ENCODE results near the gene KRTCAP2.
"Not testable (repeated sequence)": the region's sequence is repeated elsewhere in the genome, so short reads cannot be mapped to it uniquely, and the experiment has no call there.

KRTCAP2 gene

GRCh38 chr1:155182052-155182550 lies 9.0 kb upstream of the KRTCAP2 start:
- no peak for DNase-seq

DNA sequence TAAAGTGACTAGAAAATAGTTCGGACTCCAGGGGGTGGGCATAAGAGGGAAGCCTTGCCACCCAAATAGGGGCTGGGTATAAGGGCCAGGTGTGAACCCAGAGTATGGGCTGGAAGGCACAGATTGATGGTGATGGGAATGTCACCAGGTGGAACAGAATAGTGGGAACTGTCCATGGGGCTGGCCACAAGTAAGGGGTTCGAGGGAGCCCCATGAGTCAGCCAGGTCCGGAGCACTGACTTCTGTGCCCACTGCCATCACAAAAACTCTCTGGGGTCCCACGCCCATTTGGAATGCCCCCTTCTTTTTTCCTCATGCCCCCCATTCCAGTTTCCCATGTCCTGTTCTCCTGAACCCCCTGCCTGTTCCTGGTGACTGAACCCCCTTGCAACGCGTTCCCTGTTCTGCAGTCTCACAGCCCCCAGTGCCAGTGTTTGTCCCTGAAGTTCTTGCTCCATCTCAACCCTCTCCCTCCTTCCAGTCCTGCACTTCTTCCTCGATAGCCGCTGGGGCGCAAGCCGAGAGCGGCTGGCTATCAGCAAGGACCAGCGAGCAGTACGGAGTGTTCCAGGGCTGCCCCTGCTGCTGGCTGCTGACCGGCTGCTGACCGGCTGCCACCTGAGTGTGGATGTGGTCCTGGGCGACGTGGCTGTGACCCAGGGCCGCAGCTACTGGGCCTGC lies 8.4 kb upstream of the KRTCAP2 start:
- no peak for DNase-seq

GRCh38 chr1:155179112-155180031 lies 6.3 kb upstream of the KRTCAP2 start:
- no peak for DNase-seq

DNA sequence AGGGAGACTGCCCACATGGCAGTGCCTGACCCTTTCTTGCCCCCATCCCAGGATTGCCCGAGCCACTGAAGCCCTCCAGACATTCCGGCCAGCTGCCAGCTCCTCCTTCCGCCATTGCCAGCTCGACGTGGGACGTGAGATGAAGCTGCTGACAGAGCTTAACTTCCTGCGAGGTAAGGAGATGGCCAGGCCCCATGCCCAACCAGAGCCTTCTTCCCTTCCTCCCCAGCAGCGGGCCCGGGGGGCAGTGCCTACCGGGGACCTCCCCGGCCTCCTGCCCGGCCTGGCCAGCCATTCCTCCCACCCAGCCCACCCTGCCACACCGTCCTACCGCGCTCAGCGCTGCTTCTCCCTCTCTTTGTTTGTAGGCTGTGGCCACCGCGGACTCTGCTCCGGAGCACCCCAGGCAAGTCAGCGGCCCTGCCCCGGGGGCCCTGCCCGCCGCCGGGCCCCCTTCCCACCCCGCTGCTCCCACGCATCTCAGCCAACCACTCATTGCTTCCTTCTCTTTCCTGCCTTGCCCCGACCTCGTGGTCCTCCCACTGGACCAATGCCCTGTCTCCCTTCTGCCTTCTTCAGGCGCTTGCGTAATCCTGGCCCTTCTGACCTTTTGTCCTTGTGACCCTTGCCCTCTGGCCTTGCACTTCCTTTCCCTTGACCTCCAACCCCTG lies 5.5 kb upstream of the KRTCAP2 start:
- DNase-seq, result no peak

DNA sequence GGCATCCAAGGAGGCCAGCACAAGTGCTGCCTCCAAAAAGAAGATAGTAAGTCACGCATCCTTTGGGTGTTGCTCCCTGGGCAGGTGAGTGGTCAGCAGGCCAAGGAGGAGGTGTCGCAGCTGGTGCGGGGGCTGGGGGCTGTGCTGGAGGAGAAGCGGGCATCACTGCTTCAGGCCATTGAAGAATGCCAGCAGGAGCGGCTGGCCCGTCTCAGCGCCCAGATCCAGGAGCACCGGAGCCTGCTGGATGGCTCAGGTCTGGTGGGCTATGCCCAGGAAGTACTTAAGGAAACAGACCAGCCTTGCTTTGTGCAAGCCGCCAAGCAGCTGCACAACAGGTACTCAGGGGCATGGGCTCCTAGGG lies 4.8 kb upstream of the KRTCAP2 start:
- no peak for DNase-seq

DNA sequence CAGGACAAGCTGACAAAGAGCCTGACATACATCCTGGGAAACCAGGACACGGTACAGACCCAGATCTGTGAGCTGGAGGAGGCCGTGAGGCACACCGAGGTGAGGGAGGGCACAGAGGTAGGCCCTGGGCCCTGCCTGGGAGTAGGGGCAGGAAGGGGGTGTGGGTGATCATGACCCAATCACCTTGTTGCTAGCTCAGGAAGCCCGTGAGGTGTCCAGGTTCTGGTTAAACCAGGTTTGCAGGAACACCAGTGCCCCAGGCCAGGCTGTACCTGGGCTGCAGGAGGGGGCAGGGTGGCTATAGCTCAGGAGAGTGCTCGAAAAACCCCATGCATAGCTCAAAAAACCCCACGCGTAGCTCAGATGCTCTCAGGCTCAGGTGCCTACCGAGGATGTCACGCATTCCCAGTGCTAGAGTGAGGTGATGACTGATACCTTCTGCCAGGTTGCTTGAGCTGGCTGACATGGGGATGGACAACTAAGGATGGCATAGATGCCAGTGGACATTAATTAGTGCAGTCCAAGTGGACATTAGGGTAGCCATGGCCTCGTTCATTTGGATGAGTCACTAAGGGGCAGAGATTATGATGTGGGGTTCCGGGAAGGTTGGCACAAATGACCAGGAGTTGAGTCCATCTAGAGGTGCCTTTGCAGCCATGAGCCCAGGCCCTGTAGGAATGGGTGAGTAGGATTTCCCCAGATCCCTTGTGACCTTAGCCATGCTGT lies 4.3 kb upstream of the KRTCAP2 start:
- no peak for DNase-seq

GRCh38 chr1:155176544-155177071 lies 3.5 kb upstream of the KRTCAP2 start:
- peak; percentile 60 for DNase-seq

GRCh38 chr1:155175927-155176371 lies 2.8 kb upstream of the KRTCAP2 start:
- no peak for DNase-seq

DNA sequence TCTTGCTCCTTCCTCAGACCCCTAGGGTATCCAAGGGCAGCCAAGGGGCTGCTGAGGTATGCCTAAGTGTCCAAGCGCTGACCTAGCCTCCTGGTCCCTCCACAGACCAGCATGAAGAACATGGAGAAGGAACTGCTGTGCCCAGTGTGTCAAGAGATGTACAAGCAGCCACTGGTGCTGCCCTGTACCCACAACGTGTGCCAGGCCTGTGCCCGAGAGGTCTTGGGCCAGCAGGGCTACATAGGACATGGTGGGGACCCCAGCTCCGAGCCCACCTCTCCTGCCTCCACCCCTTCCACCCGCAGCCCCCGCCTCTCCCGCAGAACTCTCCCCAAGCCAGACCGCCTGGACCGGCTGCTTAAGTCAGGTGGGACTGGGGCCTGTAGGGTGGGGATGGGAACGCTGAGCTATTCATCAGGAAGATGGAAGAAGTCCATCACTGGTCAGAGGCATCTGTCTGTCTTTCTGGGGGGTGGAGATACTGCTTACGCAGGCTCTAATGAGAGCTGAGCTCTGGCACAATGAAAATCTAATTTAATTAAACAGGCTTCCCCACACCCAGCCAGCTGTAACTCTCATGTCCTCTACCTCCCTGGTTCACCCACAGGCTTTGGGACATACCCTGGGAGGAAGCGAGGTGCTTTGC lies 2.3 kb upstream of the KRTCAP2 start:
- DNase-seq, result no peak

GRCh38 chr1:155174324-155175280 lies 1.5 kb upstream of the KRTCAP2 start:
- DNase-seq, result peak; percentile 48

DNA sequence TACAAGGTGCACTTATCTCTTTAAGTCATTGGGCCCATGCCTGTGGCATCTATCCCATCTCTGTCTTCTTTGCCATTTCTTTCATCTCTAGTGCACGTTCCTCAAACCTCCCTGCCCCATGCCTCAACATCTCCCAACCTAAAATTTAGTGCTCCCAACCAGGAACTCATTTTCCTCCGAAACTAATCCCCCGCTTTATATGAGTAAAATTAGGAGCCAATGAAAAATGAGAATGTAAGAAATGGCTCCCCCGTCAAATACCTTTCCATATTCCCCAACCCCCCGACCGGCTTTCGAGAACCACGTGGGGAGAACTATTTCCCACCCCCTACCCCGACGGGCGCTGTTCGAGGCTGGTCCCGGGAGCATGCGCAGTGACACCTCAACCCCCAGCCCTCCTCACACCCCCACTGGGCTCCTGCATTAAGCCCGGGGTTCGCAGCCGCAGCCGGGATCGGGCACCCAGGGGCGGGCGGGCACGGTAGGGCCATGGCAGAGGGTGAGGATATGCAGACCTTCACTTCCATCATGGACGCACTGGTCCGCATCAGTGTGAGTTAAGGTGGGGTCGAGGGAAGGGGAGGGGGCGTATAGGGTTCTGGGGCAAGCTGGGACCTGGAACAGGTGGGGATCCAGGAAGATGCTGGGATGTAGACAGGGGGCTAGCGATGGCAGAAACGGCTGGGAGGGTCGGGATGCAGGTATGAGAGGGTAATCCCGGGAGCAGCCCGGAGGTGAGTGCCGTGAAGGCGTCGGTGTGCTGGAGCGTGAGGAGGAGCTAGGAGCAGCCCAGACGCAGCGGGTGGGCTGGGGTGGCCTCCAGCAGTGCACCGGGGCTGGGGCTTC lies 597 bp upstream of the KRTCAP2 start, which contains the start of gene TRIM46:
Gene TRIM46 (plus strand): TSS at position 372 of the 846 bp plus-strand sequence. CDS start 118 bp downstream, at position 490.
- peak; percentile 81 for DNase-seq

- DNase-seq, result no peak
Observed at GRCh38 chr1:155171836-155172731, 1.0 kb downstream of the KRTCAP2 start.

DNA sequence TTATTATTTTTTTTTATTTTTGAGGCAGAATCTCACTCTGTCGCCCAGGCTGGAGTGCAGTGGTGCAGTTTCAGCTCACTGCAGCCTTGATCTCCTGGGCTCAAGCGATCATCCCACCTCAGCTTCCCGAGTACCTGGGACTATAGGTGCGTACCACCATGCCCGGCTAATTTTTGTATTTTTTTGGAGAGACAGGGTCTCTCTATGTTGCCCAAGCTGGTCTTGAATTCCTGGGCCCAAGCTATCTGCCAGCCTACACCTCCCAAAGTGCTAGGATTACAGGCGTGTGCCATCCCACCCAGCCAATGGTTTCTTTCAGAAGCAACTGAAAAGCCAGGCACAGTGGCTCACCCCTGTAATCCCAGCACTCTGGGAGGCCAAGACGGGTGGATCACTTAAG lies 2.3 kb downstream of the KRTCAP2 start:
- no peak for DNase-seq

GRCh38 chr1:155170101-155170785 lies 2.9 kb downstream of the KRTCAP2 start:
- DNase-seq, result no peak

DNA sequence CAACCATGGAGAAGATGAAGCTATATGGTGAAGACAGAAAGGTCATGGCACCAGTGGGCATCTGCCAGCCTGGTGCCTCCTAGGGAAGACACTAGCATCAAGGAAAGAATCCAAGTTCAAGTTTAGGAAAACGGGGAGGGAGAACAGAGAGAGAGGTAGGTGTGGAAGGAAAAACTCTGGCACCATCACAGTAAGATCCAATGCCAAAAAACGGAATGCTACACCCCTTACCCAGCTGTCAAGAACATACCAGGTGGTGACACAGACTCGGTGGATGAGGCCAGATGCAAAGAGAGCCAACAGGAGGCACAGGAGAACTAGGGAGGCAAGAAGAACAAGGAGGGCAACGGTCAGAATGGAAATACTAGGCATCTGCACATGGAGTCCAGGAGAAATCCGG lies 3.6 kb downstream of the KRTCAP2 start:
- DNase-seq, result no peak

- no peak for DNase-seq
Observed at GRCh38 chr1:155168456-155169210, 4.5 kb downstream of the KRTCAP2 start.

- not testable (repeated sequence) for DNase-seq
Observed at GRCh38 chr1:155168105-155168445, 5.0 kb downstream of the KRTCAP2 start.

Measured in fibroblast of skin of right biceps (primary cell).